Stimulated activated CD8-positive, alpha-beta memory T cell treated with anti-CD3 and anti-CD28 coated beads, Interleukin-4, amount 100 ng/mL, for 1 hour (primary cell): ENCODE measurements around the gene TTF1.
"Not testable (repeated sequence)": the region's sequence is repeated elsewhere in the genome, so short reads cannot be mapped to it uniquely, and the experiment has no call there.

Experiments used
- DNase-seq, 2 donors: peaks; one replicate each; pipeline ENCODE4 v3.0.0-alpha.2; 2020; ENCODE audit warnings: low read depth in 2 of 2, low spot score in 1 of 2

Gene TTF1

GRCh38 chr9:132414731-132415130 is 8.1 kb upstream of the TTF1 start:
- no peak for DNase-seq

GRCh38 chr9:132413926-132414325 is 7.3 kb upstream of the TTF1 start:
- DNase-seq = no peak

DNA sequence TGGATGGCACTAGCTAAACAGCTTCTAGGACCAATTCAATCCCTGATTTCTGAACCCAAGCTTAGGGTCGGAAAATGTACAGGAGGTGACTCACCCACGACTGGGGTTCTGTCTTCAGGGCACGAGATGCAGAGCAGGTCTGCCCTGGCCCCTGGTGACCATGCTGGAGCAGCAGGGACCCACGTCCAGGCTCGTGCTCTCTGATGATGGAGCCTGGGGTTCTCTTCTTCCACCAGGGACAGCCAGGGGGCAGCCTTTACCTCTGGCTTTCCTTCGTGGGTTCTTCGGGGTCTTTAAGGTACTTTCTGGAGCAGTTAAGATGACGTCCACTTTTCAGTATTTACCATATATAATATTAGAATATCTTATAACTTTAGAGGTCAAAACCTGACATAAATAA is 5.4 kb upstream of the TTF1 start:
- DNase-seq = no peak

DNA sequence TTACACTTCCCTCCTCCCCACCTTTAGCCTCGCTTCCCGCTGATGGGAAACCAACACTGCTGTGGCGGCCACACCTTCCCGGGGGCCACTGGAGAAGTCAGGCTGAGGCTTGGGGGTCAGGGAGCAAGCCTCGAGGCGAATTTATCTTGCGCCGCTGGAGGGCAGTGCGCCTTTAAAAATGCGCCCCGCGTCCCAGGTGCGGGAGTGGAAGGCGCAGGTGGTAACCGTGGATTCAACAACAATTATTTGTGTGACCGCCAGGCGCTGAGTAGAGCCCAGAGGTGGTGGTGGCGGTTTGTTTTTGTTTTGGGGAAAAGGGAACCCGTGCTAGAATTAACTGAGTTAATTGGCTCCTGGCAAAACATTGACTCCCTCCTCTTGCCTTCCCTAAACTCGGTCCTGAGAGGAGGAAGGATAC is 4.5 kb upstream of the TTF1 start:
- DNase-seq = peak in 1 of 2 donors; percentile 43

GRCh38 chr9:132410642-132411041 is 4.0 kb upstream of the TTF1 start:
- no peak for DNase-seq

GRCh38 chr9:132409828-132410528 is 3.3 kb upstream of the TTF1 start, which contains the start of gene CFAP77:
CFAP77 (plus strand) TSS chr9:132410211; CDS start chr9:132410272, 61 bp downstream.
- no peak for DNase-seq

DNA sequence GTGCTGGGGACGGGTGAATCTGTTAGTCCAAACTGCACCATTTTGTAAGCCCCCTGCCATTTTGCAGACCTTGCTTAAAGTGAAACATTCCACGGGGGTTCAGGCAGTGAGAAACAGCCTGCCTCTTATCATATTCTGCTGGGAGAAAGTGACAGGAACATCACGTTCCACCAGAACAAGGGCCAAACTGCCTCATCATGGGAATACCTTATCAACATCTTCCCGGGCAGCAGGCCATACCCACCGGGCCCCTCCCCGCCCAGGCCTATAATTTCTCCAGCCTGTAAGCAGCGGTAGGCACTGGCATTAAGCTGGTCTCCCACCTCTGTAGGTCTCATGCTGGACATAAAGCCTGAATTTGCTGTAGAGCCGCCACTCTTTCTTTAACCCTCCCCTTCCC is 1.9 kb upstream of the TTF1 start:
- DNase-seq = no peak

DNA sequence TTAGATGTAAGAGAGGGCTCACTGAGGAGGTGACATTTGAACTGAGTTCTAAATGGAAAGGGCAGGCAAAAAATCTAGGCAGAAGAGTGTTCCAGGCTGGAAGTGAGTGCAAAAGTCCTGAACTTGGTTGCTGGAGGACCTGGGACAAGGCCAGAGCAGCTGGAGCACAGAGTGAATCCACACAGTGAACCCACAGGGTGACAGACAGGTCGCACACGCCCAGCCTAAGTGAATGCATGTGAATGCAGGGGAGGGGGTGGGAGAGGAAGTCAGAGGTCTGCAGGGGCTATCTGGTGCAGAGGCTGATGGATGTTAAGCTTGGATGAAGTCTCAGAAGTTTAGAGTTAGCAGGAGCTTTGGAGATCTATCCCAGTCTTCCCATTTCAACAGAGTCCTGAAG is 556 bp upstream of the TTF1 start:
- no peak for DNase-seq

DNA sequence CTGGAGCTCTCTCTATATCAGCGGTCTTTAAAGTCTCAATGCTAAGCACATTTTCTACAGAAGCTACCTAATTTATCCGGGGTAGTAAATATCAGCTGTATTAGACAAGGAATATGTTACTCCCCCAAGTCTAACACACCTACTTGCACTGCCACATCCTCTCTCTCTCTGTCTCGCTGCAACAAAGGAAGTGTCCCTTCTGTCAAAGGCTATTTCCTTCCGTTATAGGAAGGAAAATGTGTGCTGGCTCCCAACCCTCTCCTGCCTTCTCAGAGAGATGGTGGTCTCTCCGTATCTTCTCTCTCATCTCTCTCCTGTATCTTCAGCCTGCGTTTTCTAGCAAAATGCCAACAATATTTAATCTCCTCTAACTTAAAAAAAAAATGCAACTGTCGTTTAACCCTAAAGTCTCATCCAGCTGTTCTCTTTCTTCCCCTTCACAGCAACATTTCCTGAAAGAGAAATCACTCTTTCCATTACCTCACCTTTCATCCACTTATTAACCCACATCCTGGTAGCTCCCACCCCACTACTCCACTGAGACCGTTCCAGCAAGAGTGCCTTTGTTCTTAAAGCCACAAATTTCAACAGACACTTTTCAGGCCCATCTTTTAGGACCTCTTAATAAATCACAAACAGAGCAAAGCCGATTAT is 2.3 kb downstream of the TTF1 start:
- DNase-seq = no peak

DNA sequence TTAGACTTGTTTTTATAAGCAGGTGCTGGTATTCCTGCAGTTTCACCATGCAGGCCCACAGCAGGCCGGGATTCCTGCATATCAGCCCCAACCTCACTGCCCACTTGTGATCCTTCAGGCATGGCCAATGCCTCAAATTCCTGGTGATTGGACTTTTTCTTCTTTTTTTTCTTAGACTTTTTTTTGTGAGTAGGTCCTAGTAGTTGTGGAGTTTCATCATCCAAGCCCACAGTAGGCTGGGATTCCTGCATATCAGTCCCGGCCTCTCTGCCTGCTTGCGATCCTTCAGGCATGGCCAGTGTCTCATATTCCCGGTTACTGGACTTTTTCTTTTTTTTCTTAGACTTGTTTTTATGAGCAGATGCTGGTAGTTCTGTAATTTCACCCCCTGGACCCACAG is 4.8 kb downstream of the TTF1 start:
- DNase-seq = no peak

DNA sequence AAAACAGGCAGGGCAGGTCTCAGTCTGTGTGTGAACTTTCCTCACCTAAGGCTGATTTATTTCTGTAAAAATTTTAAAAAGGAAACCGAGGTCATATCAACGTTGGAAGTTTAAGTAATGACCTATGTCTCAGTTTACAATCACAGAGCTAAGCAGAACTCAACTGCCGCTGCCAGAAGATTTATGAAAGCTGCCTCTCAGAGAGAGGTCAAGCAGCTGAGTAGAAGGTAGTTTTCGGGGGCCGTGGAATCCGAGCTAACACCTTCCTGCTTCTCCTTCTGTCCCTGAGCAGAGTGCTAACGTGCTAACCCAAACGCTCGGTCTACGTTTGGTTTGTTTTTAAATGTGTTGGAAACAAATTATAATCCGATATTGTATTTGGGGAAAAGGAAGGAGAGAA is 11.1 kb downstream of the TTF1 start:
- DNase-seq = no peak

DNA sequence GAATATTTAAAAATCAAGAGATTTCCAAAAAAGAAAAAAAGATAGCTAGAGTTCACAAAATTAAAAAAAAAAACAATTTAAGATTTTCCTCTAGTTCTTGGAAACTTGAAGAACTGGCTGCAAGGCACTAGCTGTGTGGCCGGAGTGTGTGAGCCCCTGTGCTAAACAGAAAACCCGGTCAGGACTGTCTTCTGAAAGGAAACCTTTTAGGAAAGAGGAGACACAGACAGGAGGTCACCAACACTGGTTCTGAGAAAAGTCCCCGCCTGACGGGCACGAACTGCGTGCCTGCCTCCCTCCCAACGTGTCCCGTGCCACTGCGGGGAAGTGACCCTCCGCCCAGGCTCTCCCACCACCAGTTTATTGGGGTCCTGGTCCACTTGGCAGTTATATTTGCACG is 15.2 kb downstream of the TTF1 start:
- no peak for DNase-seq

DNA sequence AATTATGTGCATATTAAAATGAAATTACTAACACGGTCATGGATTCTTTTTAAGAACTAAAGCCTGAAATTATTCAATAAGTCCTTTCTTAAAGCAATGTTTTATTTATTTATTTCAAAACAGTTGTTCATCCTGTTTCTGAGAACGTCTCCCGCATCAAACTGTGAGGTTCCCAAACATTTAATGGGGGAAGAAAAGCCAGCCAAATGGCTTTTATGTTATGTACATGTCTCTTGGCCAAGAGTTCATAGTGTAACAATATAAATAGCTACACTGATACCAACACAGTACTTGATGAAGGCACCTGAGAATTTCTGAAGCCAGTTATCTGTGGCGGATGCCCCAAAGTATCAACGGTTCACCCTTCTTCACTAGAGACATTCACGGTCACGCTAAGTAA is 15.7 kb downstream of the TTF1 start:
- no peak for DNase-seq

GRCh38 chr9:132387133-132387532 is 19.5 kb downstream of the TTF1 start:
- DNase-seq = no peak

- DNase-seq = no peak
Measured at GRCh38 chr9:132384376-132384775, 22.3 kb downstream of the TTF1 start.

DNA sequence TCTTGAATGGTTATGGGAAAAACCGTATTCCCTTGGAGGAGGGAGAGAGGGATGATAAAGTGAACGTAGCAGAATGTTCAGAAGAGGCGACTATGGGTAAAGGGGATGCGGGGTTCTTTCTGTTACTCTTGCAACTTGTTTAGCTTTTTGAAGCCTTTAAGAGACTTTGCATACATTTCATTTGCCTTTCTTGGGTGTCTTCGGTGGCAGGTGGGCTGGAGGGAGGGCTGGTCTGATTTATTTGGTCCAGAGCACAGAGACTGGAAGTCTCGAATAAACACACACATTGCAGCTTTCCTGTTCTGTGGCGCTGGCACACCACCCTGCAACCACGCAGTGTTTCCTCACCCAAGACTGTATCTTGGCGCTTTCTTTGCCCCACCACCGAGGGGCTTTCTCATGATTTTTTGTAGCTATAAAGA is 23.2 kb downstream of the TTF1 start:
- DNase-seq = no peak

DNA sequence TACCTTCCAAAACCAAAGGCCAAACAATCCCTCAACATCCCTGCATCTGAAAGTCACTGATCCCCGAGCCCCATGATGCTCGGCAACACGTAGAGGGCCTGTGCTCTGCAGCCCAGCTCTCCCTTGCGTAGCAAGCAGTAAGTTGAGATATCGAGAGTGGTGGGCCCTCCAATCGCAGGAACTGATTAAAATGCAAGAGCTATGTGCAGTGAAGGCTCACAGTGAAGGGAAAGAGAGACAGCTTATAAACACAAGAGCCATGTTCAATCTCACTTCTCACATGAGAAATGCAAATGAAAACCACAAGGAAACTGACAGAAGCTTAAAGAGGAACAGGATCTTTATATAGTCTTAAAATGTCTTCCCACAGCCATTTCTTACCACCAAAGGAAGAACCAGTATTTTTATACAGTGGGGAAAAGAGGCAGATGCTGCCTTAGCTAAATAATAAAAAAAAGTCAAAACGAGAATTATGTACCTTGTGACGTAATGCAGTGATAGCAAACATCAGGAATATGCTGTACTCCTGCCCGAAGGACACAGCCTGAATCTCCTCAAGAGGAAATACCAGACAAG is 24.6 kb downstream of the TTF1 start:
- no peak for DNase-seq

- DNase-seq = not testable (repeated sequence)
Measured at GRCh38 chr9:132378416-132378815, 28.2 kb downstream of the TTF1 start.

DNA sequence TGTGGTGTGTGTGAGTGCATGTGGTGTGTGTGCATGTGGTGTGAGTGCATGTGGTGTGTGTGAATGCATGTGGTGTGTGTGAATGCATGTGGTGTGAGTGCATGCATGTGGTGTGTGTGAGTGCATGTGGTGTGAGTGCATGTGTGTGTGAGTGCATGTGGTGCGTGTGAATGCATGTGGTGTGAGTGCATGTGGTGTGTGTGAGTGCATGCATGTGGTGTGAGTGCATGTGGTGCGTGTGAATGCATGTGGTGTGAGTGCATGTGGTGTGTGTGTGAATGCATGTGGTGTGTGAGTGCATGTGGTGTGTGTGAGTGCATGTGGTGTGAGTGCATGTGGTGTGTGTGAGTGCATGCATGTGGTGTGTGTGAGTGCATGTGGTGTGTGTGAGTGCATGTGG is 28.9 kb downstream of the TTF1 start:
- not testable (repeated sequence) for DNase-seq

DNA sequence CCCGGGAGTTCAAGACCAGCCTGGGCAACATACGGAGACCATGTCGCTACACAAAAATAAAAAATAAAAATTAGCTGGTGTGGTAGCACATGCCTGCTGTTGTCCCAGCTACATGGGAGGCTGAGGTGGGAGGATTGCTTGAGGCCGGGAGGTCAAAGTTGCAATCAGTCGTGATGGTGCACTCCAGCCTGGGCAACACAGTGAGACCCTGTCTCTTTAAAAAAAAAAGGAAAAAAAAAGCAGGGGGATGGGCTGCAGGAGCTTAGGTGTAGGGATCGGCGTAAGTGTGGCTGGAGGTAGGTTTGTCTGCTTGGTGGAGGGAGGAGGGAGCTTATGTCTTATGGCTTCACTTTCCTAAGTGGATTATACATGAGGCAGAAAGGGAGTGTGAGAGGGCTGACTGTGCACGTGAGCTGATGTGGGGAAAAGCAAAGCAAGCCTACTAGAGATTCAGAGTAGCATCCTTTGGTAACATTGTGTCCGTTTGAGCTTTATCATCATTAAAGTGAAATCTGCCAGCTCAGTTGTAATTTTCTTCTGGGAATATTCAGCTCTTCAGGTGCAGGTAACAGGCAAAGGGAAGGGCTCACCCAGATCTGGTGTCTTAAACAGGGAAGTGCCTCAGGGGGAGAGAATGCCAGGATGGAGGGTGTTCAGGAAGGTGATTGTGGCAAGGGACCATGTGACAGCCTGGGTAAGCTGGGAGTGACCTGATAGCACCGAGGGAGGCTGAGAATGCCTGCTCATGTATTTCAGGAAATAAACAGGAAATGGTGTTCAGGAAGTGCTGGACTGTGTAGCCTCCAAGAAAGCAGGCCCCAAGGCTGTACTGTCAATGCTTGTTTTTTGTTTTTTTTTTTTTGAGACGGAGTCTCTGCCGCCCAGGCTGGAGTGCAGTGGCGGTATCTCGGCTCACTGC is 34.2 kb downstream of the TTF1 start:
- DNase-seq = no peak

DNA sequence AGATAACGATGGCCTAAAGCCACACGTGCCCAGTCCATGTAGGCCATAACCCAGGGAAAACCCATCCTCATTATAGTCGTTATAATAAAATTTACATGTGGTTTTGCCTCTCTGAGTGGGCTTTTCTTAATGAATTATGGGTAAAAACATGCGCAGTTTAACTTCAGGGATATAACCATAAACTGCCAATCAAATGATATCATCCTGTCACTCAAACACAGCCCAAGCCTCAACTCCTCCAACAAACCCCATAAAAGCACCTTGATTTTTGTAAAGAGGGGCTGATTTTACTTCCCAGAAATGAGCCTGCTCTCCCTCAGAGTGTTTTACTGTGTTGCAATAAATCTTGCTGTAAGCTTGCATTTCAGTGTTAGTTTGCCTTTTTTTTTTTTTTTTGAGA is 36.0 kb downstream of the TTF1 start:
- no peak for DNase-seq
